Left lung (tissue), 10 donors: Measurements from ENCODE around the gene PPP2R2C. TPM values are rescaled to one million over a fixed set of nuclear protein-coding genes. Genes with fewer than 3 reads are reported as not detected.

Source experiments
- ATAC-seq: fragments of 200-7000 bp; cut with Tn5 transposase; one replicate; pipeline ENCODE4 v1.9.1; 2020; ENCODE audit warnings: moderate library complexity
- DNase-seq, 4 donors: peaks; one replicate each; pipeline ENCODE4 v3.0.0-alpha.2; 2013 to 2020
- H3K27ac ChIP-seq, 2 donors: fragments of 200-600 bp; sonication (generic) in 1 of 2; one replicate each; pipeline versions ENCODE4 v1.5.0 to v1.8.0; 2020 to 2021
- H3K27me3 ChIP-seq, 2 donors: fragments of 200-600 bp; sonication (generic) in 1 of 2; one replicate each; pipeline versions ENCODE4 v1.5.0 to v1.8.0; 2020 to 2021
- H3K36me3 ChIP-seq, 2 donors: fragments of 200-600 bp; sonication (generic) in 1 of 2; one replicate each; pipeline versions ENCODE4 v1.5.0 to v1.8.0; 2020 to 2021
- H3K4me1 ChIP-seq, 2 donors: fragments of 200-600 bp; one replicate each; pipeline ENCODE4 v1.8.0; 2021
- H3K4me3 ChIP-seq, 2 donors: fragments of 200-600 bp; sonication (generic) in 1 of 2; one replicate each; pipeline versions ENCODE4 v1.5.0 to v1.8.0; 2020 to 2021; ENCODE audit warnings: mild to moderate bottlenecking in 1 of 2
- H3K9me3 ChIP-seq, 2 donors: fragments of 200-600 bp; sonication (generic) in 1 of 2; one replicate each; pipeline versions ENCODE4 v1.5.0 to v1.8.0; 2020 to 2021
- CTCF ChIP-seq, 2 donors: fragments of 200-600 bp; sonication (generic) in 1 of 2; IDR thresholded peaks; one replicate each; pipeline versions ENCODE4 v1.5.0 to v1.8.0; 2021; ENCODE audit warnings: antibody characterized with exemption in 2 of 2
- intact Hi-C, 2 donors: fragments of 100-400 bp; cut with DNase I; formaldehyde crosslinking; loops; one replicate each; pipeline versions ENCODE4 v1.11.2 to v1.14.2; 2022
- polyA plus RNA-seq, 6 donors: library from polyadenylated mRNA; unstranded; fragments of 120-200 nt; gene quantifications; one replicate each; pipeline ENCODE4 v1.2.1, GENCODE V29; 2013; ENCODE audit not compliant: insufficient read length in 6 of 6
- total RNA-seq, 2 donors: library from RNA; stranded (reverse); fragmentation: NEBNext Ultra II Directional; extraction: Animal tissue kit (Norgen Biotek cat#: 25700); gene quantifications; one replicate each; pipeline ENCODE4 v1.2.1, GENCODE V29; 2021
- donor health status: DM: no; HTN: yes; CAD: no.
- donor health status: DM: no; HTN: no; CAD: no.

Gene PPP2R2C
- total and polyA plus RNA-seq, 8 donors, result 0.29 to 0.50 (median 0.43) TPM; not detected in 1

GRCh38 chr4:6332669-6333050 is 139.8 kb downstream of the PPP2R2C start:
- Histone ChIP-seq H3K36me3 (no peaks in the 10 kb centered on the region), H3K4me1 (peaks cover 0 to 4% of the 10 kb centered on the region in 2 donors), H3K4me3 (no peak overlapping the region), H3K27me3 (peaks cover 0 to 66% of the 10 kb centered on the region in 2 donors), H3K27ac (no peak overlapping the region), H3K9me3 (no peaks in the 10 kb centered on the region)
- no peak for ATAC-seq
- intact Hi-C loops, result loop anchor here in 1 of 2 donors (5.0 kb wide), 1 partner anchor 85 kb away; no protein-coding TSS in a partner anchor
- DNase-seq, result no peak
- no peak for TF ChIP-seq CTCF (IDR thresholded peaks at IDR 0.05)

- Histone ChIP-seq H3K27me3 (peaks cover 0 to 64% of the 10 kb centered on the region in 2 donors), H3K4me3 (no peak overlapping the region), H3K36me3 (no peaks in the 10 kb centered on the region), H3K4me1 (no peaks in the 10 kb centered on the region), H3K27ac (no peak overlapping the region), H3K9me3 (no peaks in the 10 kb centered on the region)
- TF ChIP-seq CTCF (IDR thresholded peaks at IDR 0.05), result peak; percentile 58 to 61
- ATAC-seq (peak; percentile 55), DNase-seq (no peak)
- intact Hi-C loops, result loop anchor here in 1 of 2 donors (5.0 kb wide), 1 partner anchor 85 kb away; no protein-coding TSS in a partner anchor
Measured at GRCh38 chr4:6332042-6332668, 140.3 kb downstream of the PPP2R2C start.

GRCh38 chr4:6331468-6331867 is 140.9 kb downstream of the PPP2R2C start:
- Histone ChIP-seq H3K27me3 (peaks cover 0 to 62% of the 10 kb centered on the region in 2 donors), H3K4me1 (no peaks in the 10 kb centered on the region), H3K4me3 (no peak overlapping the region), H3K36me3 (no peaks in the 10 kb centered on the region), H3K9me3 (no peaks in the 10 kb centered on the region), H3K27ac (no peak overlapping the region)
- no peak for DNase-seq
- no peak for TF ChIP-seq CTCF (IDR thresholded peaks at IDR 0.05)
- ATAC-seq, result no peak
- intact Hi-C loops, result loop anchor here in 1 of 2 donors (5.0 kb wide), 1 partner anchor 84 kb away; no protein-coding TSS in a partner anchor

GRCh38 chr4:6331018-6331417 is 141.4 kb downstream of the PPP2R2C start:
- Histone ChIP-seq H3K27me3 (peaks cover 0 to 63% of the 10 kb centered on the region in 2 donors), H3K36me3 (no peaks in the 10 kb centered on the region), H3K4me1 (no peaks in the 10 kb centered on the region), H3K9me3 (no peaks in the 10 kb centered on the region), H3K27ac (no peak overlapping the region), H3K4me3 (no peak overlapping the region)
- intact Hi-C loops, result loop anchor here in 1 of 2 donors (5.0 kb wide), 1 partner anchor 84 kb away; no protein-coding TSS in a partner anchor
- peak; percentile 34 to 38 for TF ChIP-seq CTCF (IDR thresholded peaks at IDR 0.05)
- DNase-seq (no peak), ATAC-seq (no peak)

- no peak for TF ChIP-seq CTCF (IDR thresholded peaks at IDR 0.05)
- Histone ChIP-seq H3K27ac (no peak overlapping the region), H3K4me3 (no peak overlapping the region), H3K4me1 (peaks cover 0 to 3% of the 10 kb centered on the region in 2 donors), H3K9me3 (no peaks in the 10 kb centered on the region), H3K27me3 (peaks cover 0 to 63% of the 10 kb centered on the region in 2 donors), H3K36me3 (no peaks in the 10 kb centered on the region)
- DNase-seq, result no peak
- no peak for ATAC-seq
- intact Hi-C loops, result loop anchor here in 1 of 2 donors (5.0 kb wide), 1 partner anchor 83 kb away; no protein-coding TSS in a partner anchor
Measured at GRCh38 chr4:6330384-6330767, 142.0 kb downstream of the PPP2R2C start.
